GM21529 (cell line): ENCODE data around the gene HOXC11.

Experiments
- ATAC-seq: cut with Tn5 transposase; IDR thresholded peaks from one replicate; pipeline ENCODE4 v1.9.1; 2021; ENCODE audit not compliant: unreplicated experiment

The HOXC11 gene

DNA sequence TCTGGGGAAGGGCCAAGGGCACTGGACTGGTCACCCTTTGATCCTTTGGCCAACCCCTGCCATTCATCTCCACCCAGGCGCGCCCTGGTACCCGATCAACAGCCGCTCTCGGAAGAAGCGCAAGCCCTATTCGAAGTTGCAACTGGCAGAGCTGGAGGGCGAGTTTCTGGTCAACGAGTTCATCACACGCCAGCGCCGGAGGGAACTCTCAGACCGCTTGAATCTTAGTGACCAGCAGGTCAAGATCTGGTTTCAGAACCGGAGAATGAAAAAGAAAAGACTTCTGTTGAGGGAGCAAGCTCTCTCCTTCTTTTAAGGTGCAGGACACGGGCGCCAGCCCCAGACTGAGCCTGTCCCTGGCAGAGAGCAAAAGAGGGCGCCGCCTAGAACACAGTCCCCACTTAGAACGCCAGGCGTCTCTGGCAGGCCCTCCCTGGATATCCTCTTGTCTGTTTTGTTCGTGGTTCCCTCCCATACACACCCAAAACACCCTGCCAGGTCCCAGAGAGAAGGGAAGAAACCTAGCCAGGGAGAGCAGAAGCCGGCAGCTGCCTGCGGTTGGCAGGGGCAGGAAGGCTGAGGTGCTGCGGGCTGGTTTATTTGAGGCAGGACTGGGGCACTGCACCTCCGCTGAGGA lies 16.6 kb upstream of the HOXC11 start:
- no peak for ATAC-seq

DNA sequence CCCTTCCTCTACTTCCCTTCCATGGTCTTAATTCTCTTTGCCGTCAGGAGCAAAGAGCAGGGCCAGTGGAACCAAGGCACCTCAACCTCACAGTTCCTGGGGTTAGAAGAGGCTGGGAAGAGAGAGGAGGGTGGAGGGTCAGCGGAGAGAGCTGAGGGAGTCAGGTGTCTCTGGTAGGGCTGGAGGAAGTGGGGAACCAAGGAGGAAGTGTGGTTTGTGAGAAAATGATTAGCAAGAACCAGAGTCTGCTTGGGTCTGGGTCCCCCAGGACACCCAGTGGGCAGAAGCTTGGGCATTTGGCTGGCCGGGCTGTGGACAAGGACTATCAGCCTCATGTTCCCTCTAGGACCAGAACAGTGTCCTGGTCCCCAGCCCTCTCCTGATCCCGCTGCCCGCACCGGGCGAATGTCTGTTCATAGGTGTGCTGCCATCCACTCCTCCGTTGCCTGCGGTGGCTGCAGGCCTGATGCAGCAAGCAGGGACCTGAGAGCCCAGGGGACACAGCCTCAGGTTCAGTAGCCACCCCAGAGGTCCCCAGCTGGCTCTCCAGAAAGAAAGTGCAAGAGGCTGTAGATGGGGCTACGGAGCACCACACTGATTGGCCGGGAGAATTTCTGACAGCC lies 15.9 kb upstream of the HOXC11 start:
- ATAC-seq: no peak

DNA sequence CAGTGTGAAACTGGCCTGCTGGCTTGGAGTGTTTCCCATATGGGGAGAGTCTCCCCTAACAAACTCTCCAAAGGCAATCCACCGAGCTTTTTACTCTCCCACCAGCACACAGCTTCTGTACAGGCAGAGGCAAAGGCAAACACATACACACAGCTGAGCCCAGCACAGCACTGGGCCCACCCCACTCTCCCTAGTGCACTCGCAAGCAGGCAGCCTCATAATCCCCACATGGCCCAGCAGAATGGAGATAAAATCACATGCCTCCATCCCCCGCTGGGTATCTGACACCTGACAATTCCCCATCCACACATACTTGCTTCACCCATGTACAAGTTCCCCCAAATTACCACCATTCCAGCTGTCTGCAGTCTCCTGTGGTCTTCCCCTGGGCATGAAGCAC lies 14.8 kb upstream of the HOXC11 start:
- no peak for ATAC-seq

DNA sequence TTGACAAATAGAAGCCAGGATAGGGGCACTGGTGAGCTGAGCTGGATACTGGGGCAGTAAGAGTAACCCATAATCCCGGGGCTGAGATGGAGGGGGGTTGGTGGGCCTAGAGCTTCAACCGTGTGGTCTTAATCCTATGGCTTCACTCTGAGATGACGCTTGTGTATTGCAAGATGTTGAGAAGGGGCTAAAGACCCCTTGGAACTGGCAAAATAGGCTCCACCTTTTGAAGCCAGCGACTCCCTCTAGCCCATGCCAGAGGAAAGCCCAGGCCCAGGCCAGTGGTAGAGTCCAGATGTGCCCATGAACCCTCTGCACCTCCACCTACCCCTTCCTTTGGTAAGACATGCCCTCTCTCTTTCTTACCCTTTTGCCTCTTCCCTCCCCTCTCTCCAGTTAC lies 13.6 kb upstream of the HOXC11 start:
- ATAC-seq: no peak

DNA sequence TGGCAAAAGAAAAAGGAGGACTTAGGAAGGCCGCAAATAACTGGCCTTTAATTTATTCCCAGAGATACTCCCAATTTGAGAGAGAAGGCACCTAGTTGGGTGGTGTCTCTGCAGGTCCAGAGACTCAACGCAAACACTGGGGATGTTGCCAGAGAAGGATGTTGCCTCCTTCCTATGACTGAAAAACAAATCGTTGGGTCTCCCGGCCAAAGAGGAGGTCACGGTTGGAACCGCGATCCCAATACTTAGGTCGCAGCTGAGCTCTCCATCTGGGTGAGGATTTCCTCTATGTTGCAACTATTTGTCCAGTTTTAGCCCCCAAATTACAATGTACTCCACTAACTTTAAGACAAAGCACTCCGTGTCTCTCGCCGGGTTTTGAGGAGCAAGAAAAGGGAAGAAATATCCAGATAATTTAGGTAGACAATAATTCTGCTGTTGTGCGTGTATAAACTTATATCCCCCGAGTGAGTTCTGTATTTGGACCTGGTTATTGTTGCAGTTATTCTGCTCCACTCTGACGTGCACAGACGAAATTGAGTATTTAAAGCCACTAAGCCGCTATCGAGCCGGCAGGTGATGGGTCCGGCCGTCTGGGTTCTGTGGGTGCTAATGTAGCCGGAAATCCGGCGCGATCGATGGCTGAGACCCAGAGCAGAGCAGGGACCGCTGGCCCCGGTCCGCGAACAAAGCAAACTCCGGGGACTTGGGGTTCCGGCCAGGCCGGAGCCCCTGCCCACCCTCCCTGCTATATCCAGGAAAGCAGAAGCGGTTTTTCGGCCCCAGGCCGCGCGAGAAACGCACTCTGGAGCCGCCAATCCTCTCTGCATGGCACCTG lies 12.5 kb upstream of the HOXC11 start:
- no peak for ATAC-seq

DNA sequence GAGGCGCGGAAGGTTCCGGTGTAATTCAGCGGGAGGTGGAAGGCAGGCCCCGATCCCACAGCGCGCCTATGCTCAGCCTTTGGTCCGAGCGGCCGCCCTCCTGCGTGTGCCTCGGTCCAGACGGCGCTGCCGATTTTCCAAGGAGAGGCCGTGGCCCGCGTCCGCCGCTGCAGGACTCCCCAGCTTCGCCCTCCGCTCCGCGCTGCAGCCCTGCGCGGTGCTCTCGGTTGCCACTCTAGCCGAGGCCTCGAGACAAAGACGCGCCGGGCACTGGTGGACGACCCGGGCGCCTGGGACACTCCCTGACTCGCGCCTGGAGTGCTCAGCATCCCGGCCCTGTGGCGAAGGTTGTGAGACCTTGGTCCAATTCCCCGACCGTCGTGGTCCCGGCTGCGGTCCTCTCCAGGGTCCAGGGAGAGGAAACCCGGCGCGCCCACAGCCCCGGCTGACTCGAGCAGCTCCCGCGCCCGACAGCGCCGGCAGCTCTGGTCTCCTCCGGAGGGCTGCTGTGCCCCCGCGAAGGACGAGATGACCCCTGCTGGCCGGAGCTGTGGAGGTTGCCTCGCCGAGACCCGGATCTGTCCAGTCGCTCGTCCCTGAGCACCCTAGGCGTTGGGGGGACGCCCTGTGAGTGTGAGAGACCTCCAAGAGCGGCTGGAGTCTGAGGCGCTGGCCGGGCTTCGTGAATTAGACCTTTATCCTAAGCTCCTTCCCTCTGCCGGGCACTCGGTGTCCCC lies 11.7 kb upstream of the HOXC11 start:
- ATAC-seq: no peak

DNA sequence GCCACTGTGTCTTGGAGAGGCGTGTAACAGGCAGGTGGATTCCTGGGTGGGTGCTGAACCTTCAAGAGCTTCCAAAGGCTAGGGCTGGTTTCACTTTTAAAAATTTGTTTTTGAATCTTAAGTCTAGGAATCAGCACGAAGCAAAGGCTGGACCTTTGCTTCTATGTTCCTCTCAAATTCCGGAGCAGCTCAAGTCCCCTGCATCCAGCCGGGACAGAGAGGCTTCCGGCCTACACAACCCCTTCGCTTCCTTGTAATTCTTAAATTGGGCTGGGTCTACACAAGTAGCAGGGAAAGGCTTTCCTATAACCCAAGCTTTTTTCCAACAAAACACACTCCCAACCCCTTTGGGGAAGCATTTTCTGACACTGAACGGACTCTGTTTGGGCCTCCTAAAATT lies 9.9 kb upstream of the HOXC11 start:
- ATAC-seq: no peak

DNA sequence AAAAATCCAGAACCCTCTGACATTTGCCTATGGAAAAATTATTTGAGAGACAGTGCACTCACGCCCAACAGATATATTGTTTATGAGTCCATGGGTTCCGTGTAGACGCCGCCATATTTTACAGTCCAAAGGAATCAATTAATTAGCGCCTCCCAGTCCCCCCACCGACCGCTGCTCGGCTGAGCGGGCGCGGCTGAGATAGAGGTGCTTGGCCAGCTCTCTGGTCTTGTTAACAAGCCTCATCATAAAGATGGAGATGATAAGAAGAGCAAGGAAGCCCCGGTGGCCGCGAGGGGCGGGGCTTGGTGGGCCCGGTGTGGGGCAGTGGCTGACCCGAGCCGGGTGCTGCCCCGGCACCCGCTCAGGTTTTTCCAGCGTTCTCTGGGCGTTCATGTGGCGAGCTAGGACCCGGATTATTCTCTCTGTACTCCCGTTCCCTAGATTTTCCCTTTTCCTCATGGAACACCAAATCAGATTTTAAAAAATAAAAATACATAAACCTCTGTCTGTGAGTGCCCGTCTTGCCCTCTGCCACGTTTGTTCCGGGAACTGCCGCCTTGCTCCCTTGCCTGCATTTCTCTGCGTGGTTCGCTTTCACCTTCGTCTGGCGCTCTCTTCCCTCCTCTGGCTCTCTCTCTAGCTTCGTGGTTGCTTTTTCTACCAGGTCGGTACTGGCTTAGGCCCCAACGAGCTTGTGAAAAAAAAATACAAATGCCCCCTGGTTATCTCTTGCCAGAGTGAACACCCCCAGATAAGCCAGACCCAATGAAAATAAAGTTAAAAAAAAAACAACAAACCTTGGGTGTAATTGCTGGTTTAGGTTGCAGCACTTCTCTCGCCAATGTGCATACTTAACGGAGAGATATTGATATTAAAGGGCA lies 9.3 kb upstream of the HOXC11 start:
- no peak for ATAC-seq

DNA sequence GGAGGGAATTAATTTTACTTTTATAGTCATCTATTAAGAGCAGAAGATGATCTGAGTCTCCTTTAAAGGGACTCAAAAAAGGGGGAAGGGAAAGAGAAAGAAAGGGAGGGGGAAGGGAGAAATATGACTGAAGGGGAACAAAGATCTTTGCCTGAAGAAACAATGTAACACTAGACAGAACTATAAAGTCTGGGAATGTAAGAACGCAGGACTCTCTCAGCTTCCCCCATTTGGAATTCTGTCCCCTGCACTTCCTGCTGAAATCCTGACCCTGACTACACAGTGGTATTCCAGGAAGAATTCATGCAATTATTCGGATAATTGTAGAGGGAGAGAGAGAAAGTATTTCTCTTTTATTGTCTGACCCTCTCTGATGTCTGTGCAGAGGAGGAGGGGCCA lies 8.6 kb upstream of the HOXC11 start:
- no peak for ATAC-seq

DNA sequence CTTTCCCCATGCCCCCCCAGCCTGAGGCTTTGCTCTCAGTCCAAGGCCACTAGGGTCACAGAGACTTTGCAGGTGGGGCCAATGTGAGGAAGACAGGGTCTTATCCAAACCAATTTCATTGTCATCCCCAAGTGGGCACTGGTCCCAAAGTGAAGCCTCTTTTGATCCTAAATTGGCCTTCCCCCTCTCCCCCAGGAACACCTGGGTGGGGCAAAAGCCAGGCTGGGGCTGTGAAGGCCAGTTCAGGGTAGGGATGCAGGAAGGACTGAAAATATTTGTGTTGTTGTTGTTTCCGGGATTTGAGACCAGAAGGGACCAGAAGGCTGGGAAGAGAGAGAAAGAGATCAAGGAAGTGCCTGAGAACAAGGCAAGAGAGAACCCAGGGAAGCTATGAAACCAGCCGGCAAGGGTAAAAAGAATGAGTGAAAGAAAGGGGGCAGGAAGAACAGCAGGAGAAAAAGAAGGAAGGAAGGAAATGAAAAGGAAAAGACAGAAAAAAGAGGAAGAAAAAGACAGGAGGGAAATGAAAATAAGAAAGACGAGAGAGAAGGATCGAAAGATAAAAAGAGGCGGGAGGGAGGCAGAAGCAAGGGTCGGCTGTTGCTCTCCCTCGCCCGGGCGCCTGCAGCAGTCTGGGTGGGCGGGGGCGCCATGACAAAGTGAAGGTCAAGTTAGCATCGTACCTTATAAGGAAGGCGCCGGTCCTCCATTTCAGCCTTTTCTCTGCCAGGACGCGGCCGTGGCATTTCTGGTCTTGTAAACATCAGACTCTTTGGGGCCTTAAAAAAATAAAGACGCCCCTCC lies 7.4 kb upstream of the HOXC11 start:
- ATAC-seq: no peak

DNA sequence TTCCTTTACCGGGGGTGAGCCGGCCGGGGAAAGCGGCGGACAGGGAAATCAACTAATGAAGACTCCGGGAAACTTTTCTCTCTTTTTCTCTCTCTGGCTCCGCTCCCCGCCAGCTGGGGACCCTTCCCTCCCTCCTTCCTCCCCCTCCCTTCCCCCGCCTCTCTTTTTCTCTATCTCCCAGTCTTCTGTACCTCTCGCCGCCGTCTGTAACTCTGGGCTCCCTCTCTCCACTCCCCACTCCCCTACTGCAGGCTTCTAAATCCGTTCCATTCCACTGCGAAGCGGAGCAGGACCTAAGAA lies 6.9 kb upstream of the HOXC11 start:
- ATAC-seq: no peak

DNA sequence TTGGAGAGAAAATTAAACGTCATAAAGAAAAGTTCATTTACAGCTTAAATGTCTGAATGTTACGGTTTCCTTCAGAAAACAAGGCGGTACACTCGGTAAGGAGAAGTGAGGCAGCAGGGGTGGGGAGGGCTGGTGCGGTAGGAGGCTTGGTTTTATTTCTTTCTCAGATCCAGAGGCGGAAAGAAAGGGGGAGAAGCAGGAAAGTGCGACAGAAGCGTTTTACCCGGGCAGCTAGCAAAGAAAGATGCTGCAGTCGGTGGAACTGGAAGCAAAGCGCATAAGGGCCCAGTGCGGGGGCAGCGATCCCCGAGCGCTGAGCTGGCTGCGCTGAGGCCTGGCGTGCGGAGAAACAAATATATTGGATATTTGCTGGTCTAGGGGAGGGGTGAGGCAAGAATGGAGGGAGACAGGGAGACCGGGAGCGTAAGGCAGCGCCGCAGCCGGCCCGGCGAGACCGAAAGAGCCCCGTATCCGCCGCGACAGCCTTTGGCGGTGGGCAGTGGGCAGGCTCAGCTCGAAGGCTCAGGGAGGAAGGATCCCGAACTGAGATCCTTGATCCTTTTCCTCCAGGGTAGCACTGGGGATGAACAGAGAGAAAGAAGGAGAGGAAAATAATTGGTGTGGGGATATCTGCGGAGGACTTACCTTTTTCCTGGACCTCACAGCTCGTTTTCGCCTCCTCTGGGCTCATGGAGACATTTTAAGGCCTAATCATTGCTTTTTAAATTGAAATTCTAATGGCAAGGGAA lies 6.4 kb upstream of the HOXC11 start:
- ATAC-seq: no peak

DNA sequence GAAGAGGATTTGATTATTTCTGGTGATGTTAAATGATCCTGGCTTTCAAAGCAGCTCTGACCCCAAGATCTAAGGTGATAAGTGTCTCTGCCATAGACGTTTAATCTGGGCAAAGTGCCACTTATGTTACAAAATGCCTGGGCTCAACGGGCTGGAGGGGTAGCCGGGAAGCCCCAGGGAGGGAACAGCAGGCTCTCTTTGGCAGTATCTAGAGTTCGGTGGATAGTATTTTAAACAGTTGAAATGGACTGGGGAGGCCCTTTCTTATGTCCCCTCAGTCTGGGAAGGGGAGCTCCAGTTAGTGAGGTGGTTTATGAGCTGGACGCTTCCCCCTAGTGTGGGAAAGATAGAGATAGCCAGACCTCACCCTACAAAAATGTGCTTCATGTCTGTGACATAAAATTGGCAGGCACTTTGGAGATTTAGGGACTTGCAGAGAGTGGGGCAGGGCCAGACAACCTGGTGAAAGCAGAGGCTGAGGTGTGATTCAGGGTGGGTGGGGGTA lies 5.5 kb upstream of the HOXC11 start:
- ATAC-seq: no peak

DNA sequence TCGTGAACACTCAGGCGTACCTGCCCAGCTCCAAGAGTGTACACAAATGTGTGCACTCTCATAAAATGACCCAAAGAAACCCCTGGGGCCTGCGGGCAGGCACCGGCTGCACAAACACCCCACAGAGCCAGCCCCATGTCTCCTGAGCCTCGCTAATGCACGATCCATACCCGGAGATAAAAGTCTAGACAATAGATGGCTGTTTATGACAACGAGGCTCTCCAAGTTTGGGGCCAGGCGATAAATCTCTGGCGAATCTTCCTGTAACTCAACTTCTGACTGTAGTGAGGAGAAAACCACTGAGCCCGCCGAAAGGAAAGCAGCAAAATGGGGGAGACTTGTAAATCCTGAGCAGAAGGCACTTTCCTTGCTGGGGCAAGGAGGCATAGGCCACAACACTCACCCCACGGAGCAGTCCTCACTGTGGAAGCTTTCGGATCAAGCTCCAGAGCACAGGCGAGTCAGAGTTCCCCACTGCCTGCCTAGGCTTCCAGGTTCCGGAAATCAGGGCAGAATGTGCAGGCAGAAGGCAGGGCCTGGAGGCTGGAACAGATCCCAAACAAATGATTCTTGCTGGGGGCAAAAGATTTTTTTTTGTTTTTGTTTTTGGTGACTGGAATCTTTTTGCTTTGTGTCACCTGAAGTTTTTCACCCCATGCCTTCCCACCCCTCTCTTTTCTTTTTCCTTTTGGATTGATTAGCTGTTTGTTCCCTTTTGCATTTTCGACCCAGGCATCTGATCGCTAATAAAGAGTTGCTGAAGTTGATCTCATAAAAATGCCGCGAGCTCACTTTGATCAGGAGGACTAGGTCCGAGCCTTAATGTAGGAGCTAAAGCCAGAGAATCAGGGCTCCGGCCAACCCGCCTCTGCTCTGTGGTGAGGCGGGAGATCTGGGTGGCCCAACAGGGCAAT lies 4.5 kb upstream of the HOXC11 start:
- no peak for ATAC-seq

DNA sequence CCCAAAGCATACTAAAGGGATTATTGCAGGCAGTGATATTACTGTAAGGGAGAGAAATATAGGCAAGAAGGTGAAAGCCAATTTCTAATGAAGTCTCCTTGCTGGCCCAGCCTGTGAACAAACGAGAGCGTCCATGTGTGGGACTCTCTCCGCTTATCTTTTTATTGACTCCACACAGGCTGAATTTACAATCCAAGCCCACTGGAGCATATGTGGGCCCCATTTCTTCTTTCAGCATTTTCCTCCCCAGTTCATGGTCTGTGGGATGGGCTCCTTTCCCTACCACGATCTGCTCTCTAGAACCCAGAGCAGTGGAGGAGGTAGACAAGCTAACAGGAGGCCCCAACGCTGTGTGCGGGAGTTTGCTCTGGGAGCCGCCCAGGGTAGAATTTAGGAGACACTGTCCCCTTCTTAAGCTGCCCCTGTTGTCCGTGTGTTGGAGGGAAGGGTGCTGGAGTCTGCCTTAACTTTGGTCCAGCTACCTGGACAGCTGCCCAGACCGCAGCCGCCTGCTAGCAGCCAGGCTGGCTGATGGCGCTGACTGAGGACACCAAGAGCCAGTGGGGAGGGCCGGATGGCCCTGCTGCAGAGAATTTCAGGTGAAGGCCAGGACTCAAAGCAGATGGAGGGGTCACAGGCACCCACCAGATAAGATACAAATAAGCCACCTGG lies 3.2 kb upstream of the HOXC11 start:
- ATAC-seq: no peak

DNA sequence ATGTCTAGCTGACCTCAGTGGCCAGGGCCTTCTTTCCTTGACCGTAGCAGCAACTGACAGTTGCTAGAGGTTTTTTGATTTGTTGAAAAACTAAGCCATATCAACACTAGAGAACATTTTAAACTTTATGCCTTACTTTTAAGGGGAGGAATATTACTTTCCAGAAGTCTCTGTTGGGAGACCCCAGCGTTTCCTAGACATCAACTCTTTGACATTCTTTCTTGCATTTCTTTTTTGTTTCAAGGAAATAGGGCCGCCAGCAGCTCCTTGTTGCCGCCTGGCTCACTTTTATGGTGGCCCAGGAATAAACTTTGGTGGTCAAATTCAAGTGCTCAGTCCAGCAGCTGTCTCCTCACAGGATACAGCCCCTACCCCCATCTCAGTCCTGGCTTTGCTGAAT lies 2.5 kb upstream of the HOXC11 start:
- no peak for ATAC-seq

DNA sequence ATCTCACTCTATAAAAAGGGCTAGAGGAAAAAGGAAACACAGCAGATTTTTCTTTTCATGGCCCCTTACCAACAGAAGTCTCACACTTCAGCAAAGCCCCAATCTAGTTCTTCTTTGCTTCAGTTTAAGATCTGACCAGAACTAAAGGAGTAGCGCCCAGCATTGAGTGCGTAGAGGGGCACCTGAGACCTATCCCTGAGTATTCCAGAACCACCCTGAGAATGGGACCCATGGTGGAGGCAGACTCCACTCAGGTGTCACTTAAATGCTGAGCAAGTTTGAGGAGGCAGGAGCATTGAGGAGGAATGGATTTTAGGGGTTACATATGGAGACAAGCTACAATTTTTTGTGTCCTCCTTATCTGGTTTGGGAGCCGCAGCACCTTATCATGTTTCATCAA lies 1.8 kb upstream of the HOXC11 start:
- no peak for ATAC-seq

DNA sequence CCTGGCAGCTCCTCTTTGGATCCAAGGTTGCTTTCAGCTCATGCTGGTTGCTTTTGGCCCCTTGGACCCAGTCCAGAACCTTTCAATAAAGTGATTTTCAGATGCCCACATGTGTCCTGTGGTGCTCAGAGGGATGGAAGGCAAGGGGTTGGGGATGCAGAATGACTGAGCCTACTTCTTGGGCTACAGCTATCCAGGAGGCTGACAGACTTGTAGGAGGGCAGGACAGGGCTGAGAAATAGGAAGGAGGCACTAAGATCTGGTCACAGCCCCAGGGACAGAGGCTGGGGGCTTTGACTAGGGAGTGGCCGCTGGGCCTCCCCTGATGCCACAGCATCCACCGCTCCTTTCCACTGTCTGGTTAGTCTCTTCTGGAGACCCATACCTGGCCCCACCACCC lies 1.2 kb upstream of the HOXC11 start:
- no peak for ATAC-seq
